Activated CD8-positive, alpha-beta memory T cell treated with anti-CD3 and anti-CD28 coated beads, Interleukin-2, amount 50 U/mL, for 1 hour (primary cell): ENCODE results near the gene DAPK1.

Experiments
- DNase-seq: peaks from one replicate; pipeline ENCODE4 v3.0.0-alpha.2; 2020; ENCODE audit errors: extremely low read depth

DAPK1 gene

DNA sequence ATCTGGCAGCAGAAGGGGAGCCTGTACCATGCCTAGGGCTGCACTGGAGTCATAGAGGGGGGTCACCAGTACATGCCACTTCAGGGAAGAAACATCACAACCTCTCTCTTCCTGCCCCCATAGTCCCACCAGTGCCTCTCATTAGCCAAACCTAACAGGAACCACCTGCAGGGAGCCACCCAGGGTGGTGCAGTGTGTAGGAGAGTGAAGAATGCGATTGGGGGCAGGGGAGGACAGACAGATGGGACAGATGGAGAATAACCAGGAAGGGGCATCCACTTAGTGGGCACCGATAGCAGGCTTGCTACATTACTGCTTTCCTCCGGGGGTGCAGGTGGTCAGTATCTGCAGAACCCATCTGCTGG, 19.2 kb downstream of the DAPK1 start:
- no peak for DNase-seq

DNA sequence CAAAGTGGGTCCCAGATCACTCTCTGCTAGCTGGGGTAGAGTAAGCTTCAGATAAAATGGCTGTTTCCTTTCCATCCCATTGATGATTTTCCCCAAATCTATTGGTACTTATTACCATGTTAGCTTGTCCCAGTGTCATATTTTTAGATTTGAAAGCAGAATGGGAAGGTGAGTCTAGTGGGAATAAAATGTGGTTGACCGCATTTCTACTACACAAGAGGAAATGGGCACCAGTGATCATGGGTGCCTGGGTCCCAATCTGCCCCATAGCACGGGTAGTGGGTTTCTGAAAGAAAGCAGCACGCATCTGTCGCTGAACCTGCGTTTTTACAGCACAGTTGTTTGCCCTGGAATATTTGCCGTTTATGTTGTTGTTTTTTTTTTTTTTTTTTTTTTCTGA, 20.1 kb downstream of the DAPK1 start:
- DNase-seq: no peak

DNA sequence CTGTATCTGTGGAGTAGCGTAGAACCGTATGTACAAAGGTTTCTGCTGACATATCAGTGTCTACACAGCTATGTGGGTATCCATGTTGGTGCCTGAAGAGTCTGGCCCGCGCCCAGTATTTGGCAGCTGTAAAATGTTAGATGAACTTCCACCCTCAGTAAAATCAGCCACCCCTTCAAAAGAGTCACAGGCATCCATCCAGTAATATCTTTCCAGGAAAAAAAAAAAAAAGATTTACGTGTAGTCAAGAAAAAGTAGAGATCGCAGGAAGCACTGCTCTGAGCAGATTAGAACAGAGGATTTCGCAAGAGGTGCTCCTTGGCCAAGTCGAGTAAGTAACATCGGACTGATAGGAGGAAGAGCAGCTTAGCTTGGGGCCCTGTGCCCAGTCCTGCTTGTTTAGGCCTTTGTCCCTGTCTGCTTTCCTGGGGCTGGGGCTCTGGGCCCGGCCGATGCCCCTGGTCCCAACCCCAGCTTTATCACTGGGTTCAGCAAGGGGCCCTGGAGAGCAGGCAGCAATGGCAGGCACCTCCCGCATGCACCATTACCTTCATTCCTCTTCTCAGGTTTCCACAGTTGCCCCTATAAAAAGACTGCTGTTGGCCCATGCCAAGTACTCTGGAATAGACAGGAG, 21.2 kb downstream of the DAPK1 start:
- DNase-seq: no peak

DNA sequence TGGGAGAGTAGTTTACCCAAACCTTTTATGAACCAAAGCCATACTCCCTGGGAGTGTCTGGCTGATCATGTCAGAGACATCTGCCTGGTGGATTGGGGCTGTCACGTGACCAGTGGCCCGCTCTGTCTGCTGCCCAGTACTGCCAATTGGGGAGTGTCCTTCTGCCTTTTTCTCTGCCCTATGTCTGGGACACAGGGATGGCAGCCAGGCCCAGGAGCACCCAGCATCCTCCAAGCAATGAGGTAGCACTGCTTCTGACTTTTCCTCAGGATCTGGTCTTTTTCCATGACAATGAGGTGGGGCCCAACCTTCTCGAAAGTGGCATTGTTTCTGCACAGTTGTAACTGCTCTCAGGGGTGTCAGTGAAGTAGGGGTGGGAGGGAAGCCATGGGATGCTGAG, 21.8 kb downstream of the DAPK1 start:
- no peak for DNase-seq

DNA sequence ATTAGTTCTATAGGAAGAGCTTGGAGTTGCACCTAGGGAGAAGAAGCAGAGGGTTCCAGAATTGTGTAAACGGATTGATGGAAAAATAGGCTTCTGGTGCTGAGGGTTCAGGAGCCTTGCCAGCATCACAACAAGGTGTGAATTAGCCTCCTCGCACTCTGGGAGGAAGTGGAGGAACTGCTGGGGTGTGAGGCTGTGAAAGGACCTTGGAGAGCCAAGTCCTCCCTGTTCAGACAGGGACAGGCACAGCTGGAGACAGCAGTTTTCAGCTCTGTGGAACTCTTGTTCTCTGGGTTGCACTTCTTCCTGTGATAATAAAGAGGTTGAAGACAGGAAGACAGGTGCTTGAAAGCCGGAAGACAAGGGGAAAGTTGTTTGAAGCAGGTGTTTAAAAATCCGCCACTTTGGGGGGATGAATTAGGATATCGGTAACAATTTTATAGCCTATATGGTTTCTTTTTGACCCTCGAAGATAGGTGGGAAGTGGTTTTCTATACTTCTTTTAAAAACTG, 22.6 kb downstream of the DAPK1 start:
- DNase-seq: no peak

DNA sequence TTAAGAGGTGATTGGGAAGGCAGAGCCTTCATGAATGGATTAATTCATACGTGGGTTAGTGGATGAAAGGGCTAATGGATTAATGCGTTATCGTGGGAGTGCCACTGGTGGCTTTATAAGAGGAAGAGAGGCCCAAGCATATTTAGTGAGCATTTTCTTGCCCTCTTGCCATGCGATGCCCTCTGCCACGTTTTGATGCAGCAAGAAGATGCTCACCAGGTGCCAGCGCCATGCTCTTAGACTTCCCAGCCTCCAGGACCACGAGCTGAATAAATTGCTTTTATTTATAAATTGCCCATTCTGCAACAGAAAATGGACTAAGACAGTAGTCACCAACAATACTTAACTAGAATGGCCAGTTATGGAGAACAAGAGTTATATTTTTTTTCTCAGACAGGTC, 24.2 kb downstream of the DAPK1 start:
- no peak for DNase-seq

DNA sequence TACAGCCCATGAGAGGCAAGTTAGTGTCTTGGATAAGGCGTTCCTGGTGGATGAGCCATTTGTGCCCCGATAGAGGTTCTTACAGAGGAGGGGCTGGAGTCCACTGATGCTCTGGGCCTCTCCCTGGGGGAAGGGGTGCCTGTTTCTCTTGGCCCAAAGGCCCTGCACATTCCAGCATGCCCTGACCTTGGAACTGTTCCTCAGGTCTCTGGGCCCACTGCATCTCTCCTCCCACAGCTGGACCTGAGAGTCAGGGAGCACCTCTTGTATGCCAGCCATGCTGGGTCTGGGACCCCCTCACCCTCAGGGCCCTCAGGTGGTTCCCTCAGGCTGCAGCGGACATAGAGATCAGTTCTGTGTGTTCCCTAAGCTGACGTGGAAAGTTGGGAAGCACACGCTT, 26.4 kb downstream of the DAPK1 start:
- no peak for DNase-seq

DNA sequence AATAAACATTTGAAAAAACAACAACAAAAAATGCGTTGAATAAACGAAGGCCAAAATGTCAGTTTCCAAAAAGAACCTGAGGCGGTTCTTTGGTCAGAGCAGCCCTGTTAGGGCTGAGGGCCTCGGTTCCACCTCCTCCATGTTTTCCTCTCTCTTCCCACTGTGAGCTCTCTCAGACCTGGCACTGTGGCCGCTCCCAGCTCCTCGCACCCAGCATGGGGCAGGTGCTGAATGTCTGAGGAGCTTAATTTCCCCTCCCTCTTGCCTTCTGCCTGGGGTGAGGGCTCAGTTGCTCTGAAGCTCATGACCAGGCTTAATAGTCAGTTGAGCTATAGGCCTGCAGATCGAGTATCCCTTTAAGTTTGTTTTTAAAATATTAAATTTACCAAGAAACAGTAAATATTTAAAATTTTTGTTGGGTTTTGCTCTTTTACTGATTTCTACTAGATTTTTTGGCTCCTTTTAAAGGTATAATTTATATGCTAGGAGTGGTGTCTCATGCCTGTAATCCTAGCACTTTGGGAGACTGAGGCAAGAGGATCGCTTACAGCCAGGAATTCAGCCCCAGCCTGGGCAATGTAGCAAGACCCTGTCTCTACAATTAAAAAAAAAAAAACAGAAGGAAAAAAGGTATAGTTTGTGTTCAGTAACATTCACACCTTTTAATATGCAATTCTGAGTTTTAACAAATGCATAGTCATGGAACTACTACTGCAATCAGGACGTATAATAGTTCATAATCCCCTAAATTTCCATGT, 28.1 kb downstream of the DAPK1 start:
- DNase-seq: no peak

DNA sequence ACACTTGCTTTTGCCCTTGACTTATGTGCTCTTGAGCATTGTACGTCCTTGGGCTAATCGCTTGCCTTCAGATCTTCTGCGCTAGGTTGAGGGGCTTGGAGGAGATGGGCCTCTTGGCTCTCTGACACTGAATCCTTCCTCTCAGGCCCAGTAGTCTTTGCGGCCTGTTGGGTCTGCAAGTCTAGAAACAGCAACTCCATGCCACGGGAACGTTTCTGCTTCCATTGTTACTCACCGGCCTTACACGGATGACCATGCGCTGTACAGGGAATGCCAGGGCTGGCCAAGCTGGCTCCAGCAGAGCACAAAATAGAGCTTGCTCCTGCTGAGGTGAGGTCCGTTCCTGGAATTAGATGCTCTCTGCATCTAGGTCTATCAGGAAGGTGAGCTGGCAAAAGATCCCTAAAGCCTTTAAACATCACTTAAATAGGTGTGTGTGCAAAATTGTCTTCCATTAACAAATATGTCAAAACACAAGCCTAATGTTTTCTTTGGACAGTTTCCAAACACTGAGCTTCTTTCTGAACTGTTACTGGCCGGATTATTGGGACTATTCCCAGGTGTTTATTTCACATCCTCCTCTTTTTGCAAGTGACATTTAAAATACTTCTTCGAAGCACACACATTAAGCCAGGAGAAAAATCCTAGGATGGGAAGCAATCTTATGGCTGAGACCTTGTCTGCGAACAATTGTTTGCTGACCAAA, 29.7 kb downstream of the DAPK1 start:
- no peak for DNase-seq

DNA sequence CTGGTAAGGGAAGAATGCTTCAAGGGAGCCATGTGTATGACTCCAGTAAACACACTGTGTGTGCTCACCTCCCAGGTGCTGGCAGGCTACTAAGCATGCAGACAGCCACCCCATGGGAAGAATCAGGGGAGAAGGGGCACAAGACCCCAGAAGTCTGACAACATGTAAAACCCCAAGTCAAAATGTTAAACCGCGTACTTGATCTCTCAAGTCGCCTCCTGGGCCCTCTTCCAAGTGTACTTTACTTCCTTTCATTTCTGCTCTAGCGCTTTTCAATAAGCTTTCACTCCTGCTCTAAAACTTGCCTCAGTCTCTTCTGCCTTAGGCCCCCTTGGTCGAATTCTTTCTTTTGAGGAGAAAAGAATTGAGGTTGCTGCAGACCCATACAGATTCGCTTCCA, 31.3 kb downstream of the DAPK1 start:
- DNase-seq: no peak

DNA sequence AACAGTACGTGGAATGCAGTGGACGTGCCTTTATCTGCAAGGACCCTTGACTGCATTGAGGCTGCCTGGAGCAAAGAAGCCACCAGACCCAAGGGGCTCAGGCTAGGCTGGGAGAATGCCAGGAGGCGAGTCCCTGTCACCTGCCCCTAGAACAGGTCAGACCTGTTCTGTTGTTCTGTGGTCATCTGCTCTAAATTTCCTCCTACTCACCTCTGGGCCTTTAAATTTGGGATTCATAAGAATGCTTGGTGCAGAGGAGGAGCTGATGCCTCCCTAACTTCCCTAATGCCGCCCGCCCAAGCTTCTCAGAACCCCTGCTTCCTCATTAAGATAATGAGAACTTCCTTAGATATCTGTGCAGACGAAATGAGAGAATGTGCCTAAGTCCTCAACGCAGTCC, 32.0 kb downstream of the DAPK1 start:
- DNase-seq: no peak

DNA sequence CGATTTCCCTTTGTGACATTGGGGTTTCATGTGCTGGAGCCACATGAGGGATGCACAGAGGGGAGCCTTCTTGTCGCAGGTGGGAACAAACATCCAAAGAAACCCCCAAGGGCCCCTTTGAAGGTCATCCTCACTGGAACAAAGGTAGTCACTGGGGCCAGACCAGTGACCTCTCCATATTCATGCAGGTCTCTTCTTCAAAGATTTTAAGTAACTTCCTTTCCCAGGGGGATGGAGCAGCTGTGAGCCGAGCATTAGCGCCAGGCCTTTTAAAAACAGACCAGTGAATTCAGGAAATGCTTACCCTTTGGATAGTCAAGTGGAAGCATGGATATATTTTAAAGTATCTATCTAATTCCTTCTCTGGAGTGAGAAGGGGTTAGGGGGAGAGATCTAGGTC, 33.0 kb downstream of the DAPK1 start:
- DNase-seq: no peak

DNA sequence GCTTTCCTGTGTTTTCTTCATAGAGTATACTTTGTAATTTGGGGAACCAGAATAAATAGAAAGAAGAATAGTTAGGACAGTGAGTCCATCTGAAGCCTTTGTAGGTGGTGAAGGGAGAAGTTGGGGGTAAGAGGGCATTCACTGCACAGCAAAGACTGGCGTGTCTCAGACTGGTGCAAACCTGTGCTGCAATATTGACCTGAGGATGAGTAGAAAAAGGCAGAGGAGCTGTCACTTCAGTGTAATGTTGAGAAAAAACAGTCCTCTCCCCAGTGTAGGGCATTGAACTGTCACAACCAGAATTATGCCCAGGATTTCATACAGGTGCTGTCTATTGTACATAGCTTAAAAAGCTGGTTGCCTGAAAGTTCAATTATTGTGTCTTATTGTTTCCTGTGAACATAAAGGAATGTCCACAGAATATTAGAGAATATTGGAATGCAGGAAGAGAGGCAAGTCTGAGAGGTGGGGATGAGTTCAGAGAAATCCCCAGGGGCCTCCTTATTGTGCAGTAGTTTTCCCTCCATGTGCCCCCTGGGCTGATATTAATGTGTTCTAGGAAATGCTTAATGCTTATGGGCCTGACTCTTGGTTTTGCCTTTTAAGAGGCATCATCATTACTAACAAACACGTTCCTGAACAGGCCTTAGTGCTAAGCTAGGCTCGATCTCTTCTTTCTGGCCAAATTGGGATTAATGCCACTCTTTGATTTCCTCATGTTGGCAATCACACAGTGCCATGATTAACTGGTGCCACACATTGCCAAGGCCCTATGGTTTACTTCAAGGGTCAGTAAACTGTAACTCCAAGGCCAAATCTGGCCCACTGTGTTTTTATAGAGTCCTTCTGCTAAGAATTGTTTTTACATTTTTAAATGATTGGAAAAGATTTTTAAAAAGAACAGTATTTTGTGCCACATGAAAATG, 34.0 kb downstream of the DAPK1 start:
- no peak for DNase-seq

DNA sequence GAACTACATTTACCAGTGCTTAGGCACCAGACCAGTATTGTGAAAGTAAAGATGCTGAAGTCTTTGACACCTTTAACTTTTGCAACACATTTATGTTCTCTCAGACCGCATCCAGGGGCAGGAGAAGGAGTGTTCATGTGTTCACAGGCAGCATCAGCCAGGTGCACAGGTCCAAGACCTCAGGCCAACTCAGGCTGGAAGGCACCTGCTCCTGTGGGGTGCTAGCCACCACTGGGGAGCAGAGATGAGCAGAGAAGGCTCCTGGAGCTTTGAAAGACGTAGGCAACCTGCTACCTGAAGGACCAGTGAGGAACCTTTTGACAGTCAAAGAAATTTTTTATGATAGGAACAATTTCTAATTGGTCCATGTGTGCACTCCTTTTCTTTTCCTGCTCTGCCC, 35.6 kb downstream of the DAPK1 start:
- no peak for DNase-seq

DNA sequence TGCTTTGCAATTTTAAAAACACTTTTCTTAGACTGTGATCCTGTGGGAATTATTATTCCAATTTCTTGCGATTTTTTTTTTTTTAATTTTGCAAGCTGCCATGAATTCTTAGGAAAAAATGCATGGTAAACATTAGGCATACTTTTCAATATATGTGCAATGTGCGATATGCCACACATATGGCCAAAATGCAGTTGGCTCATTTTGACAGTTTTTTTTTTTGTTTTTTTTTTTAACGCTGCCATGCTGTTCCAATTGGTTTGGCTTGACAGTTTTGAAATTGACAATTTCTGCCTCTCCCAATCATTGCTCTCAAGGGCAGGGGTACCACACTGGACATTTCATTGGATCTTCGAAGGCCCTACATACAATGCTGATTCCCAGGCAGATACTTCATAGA, 36.4 kb downstream of the DAPK1 start:
- DNase-seq: no peak

DNA sequence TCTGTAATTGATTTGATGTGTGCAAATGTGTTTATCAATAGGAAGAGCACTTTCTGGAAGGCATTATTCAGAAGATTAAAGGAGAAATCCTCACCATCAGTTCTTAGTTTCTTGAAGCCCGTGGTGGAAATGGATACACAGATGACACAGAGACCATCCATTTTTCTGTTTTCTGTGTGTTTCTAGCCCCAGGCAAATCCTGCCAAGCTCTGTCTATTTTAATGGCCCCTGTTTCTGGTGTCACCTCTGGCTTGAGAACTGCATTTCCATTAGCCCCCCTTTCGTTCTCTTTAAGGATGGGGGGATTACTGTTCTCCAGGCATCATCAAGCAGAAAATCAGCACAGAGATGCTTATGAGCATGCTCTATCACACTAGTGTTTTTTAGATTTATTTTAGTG, 37.3 kb downstream of the DAPK1 start:
- DNase-seq: no peak

DNA sequence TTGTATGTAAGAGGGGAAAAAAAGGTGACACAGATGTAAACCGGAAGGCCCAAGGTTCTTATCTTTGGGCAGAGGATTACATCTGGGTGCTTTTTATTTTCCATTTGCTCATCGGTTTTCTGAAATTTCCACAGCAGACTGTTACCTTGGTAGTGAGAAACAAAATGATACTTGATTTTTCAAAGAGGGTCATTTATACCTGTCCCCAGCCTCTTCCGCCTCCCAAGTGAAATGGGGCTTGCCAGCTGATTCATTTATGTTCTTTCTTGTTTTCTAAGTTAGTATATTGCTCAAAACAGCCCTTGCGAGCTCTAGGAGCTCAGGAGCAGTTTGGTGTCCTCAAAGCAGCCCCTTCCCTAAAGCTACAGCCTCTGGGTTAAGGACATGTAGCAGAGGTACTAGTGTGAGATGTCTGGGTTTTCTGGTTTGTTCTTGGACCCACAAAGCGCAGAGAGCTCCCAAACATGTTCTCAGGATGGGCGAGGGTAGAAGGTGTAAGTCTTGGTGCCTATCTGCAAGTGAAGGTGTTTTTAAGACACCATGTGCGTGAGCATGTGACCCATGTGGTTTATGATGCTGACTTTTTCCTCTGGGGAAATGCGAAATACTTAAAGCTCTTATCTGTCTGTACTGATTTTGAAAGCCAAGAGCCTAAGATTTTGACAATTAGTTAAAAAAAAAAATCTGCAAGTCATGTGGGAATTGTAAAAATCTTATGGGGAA, 38.3 kb downstream of the DAPK1 start:
- DNase-seq: no peak

DNA sequence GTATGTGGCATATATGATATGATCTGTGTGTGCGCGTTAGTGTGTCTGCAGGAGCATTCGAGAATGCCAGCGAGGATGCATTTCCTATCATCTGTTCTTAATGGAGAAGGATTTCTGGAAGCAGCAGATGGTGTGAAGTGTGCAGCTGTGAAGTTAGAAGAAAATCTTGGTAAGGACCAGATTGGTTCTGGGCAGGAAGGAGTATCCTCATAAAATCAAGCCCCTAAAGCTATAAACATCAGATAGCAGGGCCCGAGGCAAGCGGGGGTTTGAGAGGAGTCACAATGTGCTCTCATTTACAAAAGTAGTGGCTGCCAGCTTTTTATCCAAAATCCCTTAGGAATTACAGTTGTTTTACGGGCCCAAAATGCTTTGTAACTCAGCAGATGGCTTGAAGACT, 40.0 kb downstream of the DAPK1 start:
- DNase-seq: no peak

DNA sequence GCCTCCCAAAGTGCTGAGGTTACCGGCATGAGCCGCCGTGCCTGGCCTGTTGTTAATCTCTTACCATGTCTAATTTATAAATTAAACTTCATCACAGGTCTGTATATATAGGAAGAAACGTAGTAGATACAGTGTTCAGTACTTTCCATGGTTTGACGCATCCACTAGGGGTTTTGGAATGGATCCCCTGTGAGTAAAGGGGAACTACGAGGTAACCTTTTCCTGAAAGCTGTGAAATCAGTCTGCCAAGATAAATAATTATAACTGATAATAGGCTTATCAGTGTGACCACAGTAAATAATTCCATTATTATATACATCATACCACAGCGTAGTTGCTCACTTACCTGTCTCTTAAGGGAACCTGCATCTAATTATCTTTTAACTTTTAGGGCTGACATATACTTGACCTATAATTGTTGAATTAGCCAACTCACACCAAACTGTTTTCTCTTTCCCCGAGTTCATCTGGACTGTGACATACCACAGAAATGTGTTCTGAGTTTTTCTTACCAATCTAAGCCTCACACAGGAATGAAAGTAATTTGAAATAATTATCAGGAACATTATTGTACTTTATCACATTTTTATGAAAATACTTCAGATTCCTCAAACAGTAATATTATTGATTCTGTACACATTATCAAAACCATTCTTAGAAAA, 42.9 kb downstream of the DAPK1 start:
- DNase-seq: no peak

DNA sequence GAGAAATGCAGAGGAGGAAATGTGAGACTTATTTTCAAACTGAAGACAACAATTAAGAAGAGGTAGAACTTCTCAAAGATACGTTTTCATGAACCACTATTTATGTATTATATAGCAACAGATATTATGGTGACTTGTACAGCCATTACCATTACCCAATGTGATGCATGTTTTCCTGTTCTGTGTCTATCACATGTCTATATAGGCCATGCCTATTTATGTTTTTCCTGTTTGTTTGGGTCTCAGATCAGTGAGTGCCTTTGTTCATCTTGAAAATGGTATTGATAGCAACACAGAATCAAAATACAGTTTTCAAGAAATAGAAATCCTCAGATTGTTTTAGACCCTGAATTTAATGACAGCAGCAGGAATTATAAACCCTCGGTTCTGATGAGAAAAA, 44.0 kb downstream of the DAPK1 start:
- no peak for DNase-seq

DNA sequence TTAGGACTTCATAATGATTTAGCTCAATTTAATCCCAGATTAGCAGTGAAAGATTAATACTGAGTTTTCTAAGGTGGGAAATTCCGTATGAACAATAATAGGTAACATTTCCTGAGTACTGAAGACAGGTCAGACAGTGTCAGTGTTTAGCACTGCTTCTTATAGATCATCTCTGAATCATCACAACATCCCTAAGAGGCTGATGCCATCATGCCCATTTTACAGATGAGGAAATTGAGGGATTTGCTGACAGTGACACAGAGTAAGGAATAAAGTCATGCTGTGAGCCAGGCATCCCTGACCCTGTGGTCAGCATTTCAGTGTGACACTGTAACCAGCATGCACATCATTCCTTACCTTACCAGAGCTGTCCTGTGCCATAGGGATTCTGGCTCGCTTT, 44.5 kb downstream of the DAPK1 start:
- no peak for DNase-seq
